ENCODE results near the gene SAMSN1.
A peak's percentile ranks its signal among the peaks of the same experiment; 100 is the strongest.

Gene SAMSN1

DNA sequence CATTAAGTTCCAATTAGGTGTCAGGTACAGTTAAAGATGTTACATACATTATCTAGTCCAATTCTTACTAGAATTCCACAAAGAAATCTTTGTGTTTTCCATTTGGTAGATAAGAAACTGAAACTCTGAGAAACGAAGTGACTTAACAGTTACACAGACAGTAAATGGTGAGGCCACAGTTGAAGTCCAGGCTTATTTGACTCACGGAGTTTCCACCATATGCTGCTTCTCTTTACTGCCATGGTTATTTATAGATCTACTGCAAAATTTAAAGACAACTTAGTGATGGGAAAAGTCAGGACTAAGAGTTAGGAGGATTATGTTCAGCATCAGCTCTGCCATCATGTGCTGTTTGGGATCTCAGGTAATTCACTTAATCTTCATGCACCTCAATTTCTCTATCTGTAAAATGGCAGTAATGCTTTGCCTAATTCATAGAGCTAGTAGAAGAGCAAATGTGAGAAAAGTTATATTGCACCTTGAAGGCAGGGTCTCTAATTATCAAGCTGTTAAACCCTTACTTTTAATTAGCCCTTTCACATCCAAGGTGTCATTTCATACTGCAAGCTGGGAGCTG lies 26.2 kb upstream of the SAMSN1 start:
- no peaks in the 10 kb centered on the region for H3K36me3 ChIP-seq (ENCODE audit: control insufficient read depth, insufficient read depth, low read length)
- peak overlapping the region; percentile 22; the same call in 1 of the 2 replicates for H3K4me3 ChIP-seq (replicated peaks; ENCODE audit: low read depth, low read length)
- TF ChIP-seq, protein P1, sequence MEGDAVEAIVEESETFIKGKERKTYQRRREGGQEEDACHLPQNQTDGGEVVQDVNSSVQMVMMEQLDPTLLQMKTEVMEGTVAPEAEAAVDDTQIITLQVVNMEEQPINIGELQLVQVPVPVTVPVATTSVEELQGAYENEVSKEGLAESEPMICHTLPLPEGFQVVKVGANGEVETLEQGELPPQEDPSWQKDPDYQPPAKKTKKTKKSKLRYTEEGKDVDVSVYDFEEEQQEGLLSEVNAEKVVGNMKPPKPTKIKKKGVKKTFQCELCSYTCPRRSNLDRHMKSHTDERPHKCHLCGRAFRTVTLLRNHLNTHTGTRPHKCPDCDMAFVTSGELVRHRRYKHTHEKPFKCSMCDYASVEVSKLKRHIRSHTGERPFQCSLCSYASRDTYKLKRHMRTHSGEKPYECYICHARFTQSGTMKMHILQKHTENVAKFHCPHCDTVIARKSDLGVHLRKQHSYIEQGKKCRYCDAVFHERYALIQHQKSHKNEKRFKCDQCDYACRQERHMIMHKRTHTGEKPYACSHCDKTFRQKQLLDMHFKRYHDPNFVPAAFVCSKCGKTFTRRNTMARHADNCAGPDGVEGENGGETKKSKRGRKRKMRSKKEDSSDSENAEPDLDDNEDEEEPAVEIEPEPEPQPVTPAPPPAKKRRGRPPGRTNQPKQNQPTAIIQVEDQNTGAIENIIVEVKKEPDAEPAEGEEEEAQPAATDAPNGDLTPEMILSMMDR (IDR thresholded peaks at IDR 0.05; ENCODE audit: insufficient read depth, low read length, poor library complexity, severe bottlenecking), result no peak
- DNase-seq (ENCODE audit: extremely low read depth, insufficient read length), result peak; percentile 40
- H3K27me3 ChIP-seq (replicated peaks; ENCODE audit: control insufficient read depth, insufficient read depth, low read length), result no peaks in the 10 kb centered on the region

GRCh38 chr21:14569868-14570267 lies 23.8 kb upstream of the SAMSN1 start:
- TF ChIP-seq, protein P1 (IDR thresholded peaks at IDR 0.05; ENCODE audit: insufficient read depth, low read length, poor library complexity, severe bottlenecking), result no peak

DNA sequence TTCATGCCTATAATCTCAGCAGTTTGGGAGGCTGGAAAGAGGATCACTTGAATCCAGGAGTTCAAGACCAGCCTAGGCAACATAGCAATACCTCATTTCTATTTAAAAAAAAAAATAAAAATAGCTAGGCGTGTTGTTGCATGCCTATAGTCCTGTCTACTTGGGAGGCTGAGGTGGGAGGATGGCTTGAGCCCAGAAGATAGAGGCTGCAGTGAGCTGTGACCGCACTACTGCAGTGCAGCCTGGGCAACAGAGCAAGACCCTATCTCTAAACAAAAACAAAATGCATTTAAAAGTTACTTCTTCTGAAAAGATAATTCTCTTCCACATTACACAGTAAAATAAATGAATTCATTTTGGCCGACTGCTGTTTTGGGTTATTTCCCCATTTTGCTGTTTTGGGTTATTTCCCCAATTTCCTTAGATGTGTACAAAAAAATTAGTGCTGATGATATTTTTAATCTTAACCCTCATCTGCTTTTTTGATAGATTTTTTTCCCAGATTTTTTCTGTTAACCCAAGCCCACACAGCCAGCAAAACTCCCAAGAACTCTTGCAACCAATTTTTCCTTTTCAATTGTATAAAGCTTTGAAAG lies 23.0 kb upstream of the SAMSN1 start:
- no peak overlapping the region for H3K4me3 ChIP-seq (replicated peaks; ENCODE audit: low read depth, low read length)
- no peaks in the 10 kb centered on the region for H3K27me3 ChIP-seq (replicated peaks; ENCODE audit: control insufficient read depth, insufficient read depth, low read length)
- no peak for DNase-seq (ENCODE audit: extremely low read depth, insufficient read length)
- no peaks in the 10 kb centered on the region for H3K36me3 ChIP-seq (ENCODE audit: control insufficient read depth, insufficient read depth, low read length)
- TF ChIP-seq, protein P1 (IDR thresholded peaks at IDR 0.05; ENCODE audit: insufficient read depth, low read length, poor library complexity, severe bottlenecking), result no peak

More at GRCh38 chr21:14569868-14570267, 23.8 kb upstream of the SAMSN1 start:
- Histone ChIP-seq H3K27me3 (replicated peaks; ENCODE audit: control insufficient read depth, insufficient read depth, low read length) (no peaks in the 10 kb centered on the region), H3K36me3 (ENCODE audit: control insufficient read depth, insufficient read depth, low read length) (no peaks in the 10 kb centered on the region), H3K4me3 (replicated peaks; ENCODE audit: low read depth, low read length) (no peak overlapping the region)
- no peak for DNase-seq (ENCODE audit: extremely low read depth, insufficient read length)

- Histone ChIP-seq H3K4me3 (replicated peaks; ENCODE audit: low read depth, low read length) (peak overlapping the region; percentile 35), H3K27me3 (replicated peaks; ENCODE audit: control insufficient read depth, insufficient read depth, low read length) (no peaks in the 10 kb centered on the region), H3K36me3 (ENCODE audit: control insufficient read depth, insufficient read depth, low read length) (no peaks in the 10 kb centered on the region)
- DNase-seq (ENCODE audit: extremely low read depth, insufficient read length), result no peak
- TF ChIP-seq, protein P1 (IDR thresholded peaks at IDR 0.05; ENCODE audit: insufficient read depth, low read length, poor library complexity, severe bottlenecking), result no peak
Measured at GRCh38 chr21:14567331-14568279, 21.5 kb upstream of the SAMSN1 start.

- no peak overlapping the region for H3K4me3 ChIP-seq (replicated peaks; ENCODE audit: low read depth, low read length)
- TF ChIP-seq, protein P1 (IDR thresholded peaks at IDR 0.05; ENCODE audit: insufficient read depth, low read length, poor library complexity, severe bottlenecking), result no peak
- H3K36me3 ChIP-seq (ENCODE audit: control insufficient read depth, insufficient read depth, low read length), result no peaks in the 10 kb centered on the region
- no peaks in the 10 kb centered on the region for H3K27me3 ChIP-seq (replicated peaks; ENCODE audit: control insufficient read depth, insufficient read depth, low read length)
- DNase-seq (ENCODE audit: extremely low read depth, insufficient read length), result no peak
Measured at GRCh38 chr21:14566894-14567293, 20.8 kb upstream of the SAMSN1 start.

Measured in GM06990 (cell line).